DMS114 treated with DMSO at 0.1 percent for 48 hours (cell line): ENCODE results near the gene RBMS2.
"Not testable (repeated sequence)": the region's sequence is repeated elsewhere in the genome, so short reads cannot be mapped to it uniquely, and the experiment has no call there.

Source experiments
- DNase-seq: peaks from one replicate; lab custom pipeline; 2025; ENCODE audit not compliant: unreplicated experiment; lab: John Stamatoyannopoulos, UW

RBMS2 gene

DNA sequence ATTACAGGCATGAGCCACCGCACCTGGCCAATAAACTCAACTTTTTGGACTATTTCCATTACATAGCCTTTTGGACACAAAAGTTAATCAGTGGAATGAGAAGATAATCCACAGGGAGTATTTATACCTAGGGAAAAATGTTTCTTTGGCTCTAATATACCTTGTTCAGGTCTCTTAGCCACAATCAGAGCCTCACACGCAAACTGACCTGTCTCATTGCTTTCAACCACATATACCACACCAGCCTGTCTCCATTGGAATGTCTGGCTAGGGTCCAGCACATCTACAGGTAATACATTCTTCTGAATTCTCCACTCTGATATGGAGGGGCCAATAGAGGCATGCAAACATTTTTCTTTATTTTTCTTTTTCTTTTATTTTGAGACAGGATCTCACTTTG, 3.8 kb upstream of the RBMS2 start:
- DNase-seq: no peak

GRCh38 chr12:56518570-56518969, 3.0 kb upstream of the RBMS2 start:
- no peak for DNase-seq

DNA sequence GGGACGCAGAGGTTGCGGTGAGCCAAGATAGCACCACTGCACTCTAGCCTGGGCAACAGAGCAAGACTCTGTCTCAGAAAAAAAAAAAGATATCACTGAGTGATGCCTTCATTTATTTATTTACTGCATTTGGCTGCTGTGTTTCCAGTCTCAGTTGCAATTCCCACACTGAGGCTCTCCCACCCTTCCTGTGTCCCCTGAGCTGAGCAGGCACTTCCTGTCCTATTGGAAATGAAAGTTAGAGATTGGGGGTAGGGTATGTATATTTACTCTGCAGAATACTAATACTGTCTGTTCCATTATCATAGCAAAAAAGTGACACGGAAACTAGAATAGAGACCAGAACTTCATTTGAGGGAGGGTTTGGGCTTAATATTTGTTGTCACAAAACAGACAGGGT, 1.6 kb upstream of the RBMS2 start:
- no peak for DNase-seq

GRCh38 chr12:56520506-56520905, 1.1 kb upstream of the RBMS2 start:
- no peak for DNase-seq

GRCh38 chr12:56521209-56521589, 421 bp upstream of the RBMS2 start:
- DNase-seq: no peak

DNA sequence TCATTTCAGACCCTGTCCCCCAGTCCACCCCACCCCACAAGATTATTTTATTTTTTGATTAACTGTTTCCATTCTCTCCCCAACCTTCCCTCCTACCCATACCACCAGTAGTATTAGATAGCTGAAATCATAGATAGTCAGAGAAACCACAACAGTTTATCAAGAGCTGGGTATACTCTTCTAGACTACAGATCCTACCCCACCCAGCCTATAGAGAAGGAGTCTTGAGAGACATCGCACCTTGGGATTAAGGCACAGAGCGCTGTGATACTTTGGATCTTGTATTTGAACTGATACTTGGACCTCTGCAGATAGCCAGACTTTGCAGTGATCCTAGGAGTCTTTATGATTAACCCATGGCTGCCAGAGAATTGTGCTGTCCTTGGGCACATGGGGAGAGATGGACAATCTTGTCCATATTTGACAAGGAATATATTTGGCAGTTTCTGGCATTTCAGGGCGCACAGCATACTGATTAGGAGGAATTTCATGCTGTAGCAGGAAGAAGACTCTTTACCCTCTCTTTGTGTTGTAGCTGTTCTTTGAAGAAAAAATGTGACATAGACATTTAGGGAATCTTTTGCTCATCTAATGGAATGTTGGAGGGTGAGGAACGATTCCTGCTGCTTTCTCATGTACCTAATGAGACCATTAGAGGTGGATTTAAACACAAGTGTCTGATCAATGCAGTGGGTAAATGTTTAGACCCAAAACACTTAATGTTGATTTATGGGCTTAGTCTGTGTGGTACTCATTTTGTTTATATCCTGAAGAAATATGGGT, 982 bp downstream of the RBMS2 start:
- no peak for DNase-seq

DNA sequence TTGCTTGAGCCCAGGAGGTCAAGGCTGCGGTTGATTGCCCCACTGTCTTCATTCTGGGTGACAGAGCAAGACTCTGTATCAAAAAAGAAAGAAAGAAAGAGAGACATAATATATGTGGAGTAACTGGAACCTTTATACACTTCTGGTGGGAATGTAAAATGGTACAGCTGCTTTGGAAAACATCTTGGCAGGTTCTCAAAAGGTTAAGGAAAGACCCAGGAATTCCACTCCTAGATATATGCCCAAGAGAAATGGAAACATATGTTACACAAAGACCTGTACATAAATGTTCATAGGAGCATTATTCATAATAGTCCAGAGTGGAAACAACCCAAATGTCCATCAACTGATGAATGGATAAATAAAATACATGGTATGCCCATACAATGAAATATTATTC, 7.2 kb downstream of the RBMS2 start:
- no peak for DNase-seq

DNA sequence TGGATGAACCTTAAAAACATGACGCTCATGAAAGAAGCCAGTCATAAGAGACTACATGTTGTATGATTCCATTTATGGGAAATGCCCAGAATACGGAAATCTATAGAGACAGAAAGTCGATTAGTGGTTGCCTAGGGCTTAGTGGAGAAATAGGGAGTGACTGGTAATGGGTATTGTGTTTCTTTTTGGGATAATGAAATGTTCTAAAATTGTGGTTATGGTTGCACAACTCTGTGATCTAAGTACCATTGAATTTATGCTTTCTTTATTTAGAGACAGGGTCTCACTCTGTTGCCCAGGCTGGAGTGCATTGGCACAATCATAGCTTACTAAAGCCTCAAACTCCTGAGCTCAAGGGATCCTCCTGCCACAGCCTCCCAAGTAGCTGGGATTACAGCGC, 8.0 kb downstream of the RBMS2 start:
- no peak for DNase-seq

- no peak for DNase-seq
Measured at GRCh38 chr12:56530390-56531055, 8.9 kb downstream of the RBMS2 start.

DNA sequence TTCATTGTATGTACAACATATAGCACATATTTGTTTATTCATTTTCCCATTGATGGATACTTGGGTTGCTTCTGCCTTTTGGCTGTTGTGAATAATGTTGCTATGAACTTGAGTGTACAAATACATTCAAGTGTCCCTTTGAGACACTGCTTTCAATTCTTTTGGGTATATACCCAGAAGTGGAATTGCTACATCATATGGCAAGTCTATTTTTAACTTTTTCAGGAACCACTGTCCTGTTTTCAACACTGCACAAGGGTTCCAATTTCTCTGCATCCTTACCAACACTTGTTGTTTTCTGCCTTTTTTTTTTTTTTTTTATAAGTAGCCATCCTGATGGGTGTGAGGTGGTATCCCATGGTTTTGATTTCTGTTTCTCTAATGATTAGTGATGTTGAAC, 15.9 kb downstream of the RBMS2 start:
- DNase-seq: no peak

- DNase-seq: no peak
Measured at GRCh38 chr12:56541631-56542030, 20.0 kb downstream of the RBMS2 start.

- no peak for DNase-seq
Measured at GRCh38 chr12:56542164-56542563, 20.5 kb downstream of the RBMS2 start.

- DNase-seq: no peak
Measured at GRCh38 chr12:56545023-56545604, 23.5 kb downstream of the RBMS2 start.

- no peak for DNase-seq
Measured at GRCh38 chr12:56546680-56547079, 25.1 kb downstream of the RBMS2 start.

GRCh38 chr12:56551070-56551469, 29.4 kb downstream of the RBMS2 start:
- DNase-seq: no peak

GRCh38 chr12:56565510-56566101, 44.0 kb downstream of the RBMS2 start:
- no peak for DNase-seq

DNA sequence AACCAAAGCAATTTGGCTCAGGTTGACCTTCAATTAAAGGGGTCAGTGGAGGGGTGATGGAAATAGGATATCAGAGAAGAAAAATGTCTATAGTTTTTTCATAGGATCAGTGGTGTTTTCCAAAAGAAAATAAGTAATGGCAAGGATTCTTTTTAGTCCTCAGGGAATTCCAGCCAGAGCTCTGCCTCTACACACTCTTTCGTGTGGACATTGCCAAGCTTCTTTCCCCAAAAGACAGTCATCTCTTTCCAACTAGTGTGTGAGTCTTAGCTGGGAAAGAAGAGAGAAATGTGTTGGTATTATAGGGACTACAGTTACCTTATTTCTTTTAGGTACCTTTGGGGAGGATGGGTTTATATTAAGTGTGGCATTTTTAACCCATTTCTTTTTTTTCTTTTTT, 46.5 kb downstream of the RBMS2 start:
- DNase-seq: no peak

DNA sequence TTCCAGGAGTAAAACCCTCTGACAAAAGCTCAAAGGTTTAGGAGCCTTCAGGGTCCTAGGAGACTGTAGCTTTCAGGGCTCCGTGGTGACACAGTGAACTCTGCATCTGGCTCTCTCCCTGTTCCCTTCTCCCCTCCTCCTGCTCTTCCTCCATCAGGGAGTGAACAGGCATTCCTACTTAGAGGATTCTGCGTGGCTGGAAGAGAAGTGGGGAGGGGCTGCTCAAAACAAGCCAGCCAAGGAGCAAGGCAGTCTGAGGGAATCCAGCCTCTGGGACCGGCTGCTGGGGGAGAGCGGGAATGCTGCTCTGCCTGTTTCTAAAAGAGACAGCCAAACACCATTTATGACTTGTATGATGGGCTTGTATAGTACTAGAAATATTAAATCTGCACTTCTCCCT, 49.5 kb downstream of the RBMS2 start:
- DNase-seq: no peak

DNA sequence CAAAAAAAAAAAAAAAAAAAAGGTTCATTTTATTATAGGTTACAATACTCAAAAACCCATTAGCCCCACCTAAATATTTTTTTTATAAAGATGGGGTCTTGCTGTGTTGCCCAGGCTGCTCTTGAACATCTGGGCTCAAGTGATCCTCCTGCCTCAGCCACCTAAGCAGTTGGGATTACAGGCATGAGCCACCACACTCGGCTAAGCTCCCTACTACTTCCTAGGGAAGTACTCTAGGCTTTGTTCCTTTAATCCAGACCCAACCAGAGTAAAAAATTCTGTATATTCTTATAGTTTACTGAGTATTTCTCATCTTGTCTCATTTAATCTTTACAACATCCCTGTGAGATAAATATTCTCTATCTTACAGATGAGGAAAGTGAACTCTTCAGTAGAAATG, 50.7 kb downstream of the RBMS2 start:
- no peak for DNase-seq

- no peak for DNase-seq
Measured at GRCh38 chr12:56574210-56574609, 52.6 kb downstream of the RBMS2 start.

- not testable (repeated sequence) for DNase-seq
Measured at GRCh38 chr12:56577248-56577647, 55.6 kb downstream of the RBMS2 start.

DNA sequence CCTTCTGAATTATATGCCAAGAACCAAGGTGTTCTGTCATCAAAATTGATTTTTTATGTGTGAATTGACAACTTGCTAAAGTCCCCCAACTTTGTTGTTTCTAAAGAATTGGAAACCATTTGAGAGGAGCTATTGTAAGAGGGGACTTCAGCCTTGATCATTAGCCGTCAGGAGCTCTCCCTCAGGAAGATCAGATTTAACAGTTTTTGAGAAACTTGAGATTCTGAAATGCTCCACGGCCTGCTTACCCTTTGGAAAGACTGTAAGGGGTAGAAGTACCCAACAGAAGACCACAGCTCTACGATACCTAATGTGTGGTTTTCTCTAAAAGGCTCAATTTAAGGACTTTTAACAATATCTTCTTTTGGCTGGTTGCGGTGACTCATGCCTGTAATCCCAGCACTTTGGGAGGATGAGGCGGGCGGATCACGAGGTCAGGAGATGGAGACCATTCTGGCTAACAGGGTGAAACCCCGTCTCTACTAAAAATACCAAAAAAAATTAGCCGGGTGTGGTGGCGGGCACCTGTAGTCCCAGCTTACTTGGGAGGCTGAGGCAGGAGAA, 57.4 kb downstream of the RBMS2 start:
- DNase-seq: no peak
